Mesenteric fat pad (tissue), 1 donor: Measurements from ENCODE around the gene RBP4. TPM values are rescaled to one million over a fixed set of nuclear protein-coding genes. Genes with fewer than 3 reads are reported as not detected.

Experiments
- DNase-seq: peaks from one replicate; pipeline ENCODE4 v3.0.0-alpha.2; 2020; ENCODE audit warnings: low spot score
- total RNA-seq: library from RNA; stranded (reverse); fragmentation: NEBNext Ultra II Directional; extraction: Animal tissue kit (Norgen Biotek cat#: 25700); gene quantifications from one replicate; pipeline ENCODE4 v1.2.1, GENCODE V29; 2021
- donor health status: DM: yes; HTN: yes; CAD: no.

The RBP4 gene
- total RNA-seq, 1 donor from 2014 or later, result 977 TPM

- DNase-seq, result no peak
Observed at GRCh38 chr10:93597075-93597599, 3.9 kb downstream of the RBP4 start.

GRCh38 chr10:93596539-93596938 is 4.5 kb downstream of the RBP4 start:
- no peak for DNase-seq

- no peak for DNase-seq
Observed at GRCh38 chr10:93595378-93596161, 5.5 kb downstream of the RBP4 start.

- no peak for DNase-seq
Observed at GRCh38 chr10:93594518-93594917, 6.5 kb downstream of the RBP4 start.

- no peak for DNase-seq
Observed at GRCh38 chr10:93593749-93594148, 7.3 kb downstream of the RBP4 start.

- no peak for DNase-seq
Observed at GRCh38 chr10:93593254-93593653, 7.8 kb downstream of the RBP4 start.

GRCh38 chr10:93591065-93591808 is 9.8 kb downstream of the RBP4 start:
- no peak for DNase-seq

- no peak for DNase-seq
Observed at GRCh38 chr10:93590638-93591037, 10.4 kb downstream of the RBP4 start.

- DNase-seq, result no peak
Observed at GRCh38 chr10:93589648-93590562, 11.1 kb downstream of the RBP4 start.

- DNase-seq, result no peak
Observed at GRCh38 chr10:93584445-93584844, 16.6 kb downstream of the RBP4 start.

- DNase-seq, result no peak
Observed at GRCh38 chr10:93580828-93581227, 20.2 kb downstream of the RBP4 start.

- DNase-seq, result no peak
Observed at GRCh38 chr10:93579985-93580711, 20.9 kb downstream of the RBP4 start.

GRCh38 chr10:93579089-93579488 is 21.9 kb downstream of the RBP4 start:
- DNase-seq, result no peak

- no peak for DNase-seq
Observed at GRCh38 chr10:93577565-93577964, 23.5 kb downstream of the RBP4 start.

- no peak for DNase-seq
Observed at GRCh38 chr10:93576888-93577287, 24.1 kb downstream of the RBP4 start.

- no peak for DNase-seq
Observed at GRCh38 chr10:93573924-93574323, 27.1 kb downstream of the RBP4 start.

- DNase-seq, result no peak
Observed at GRCh38 chr10:93573051-93573909, 27.8 kb downstream of the RBP4 start.

- no peak for DNase-seq
Observed at GRCh38 chr10:93572606-93573005, 28.4 kb downstream of the RBP4 start.

- DNase-seq, result no peak
Observed at GRCh38 chr10:93570383-93570782, 30.7 kb downstream of the RBP4 start.

GRCh38 chr10:93568105-93568390 is 33.0 kb downstream of the RBP4 start:
- no peak for DNase-seq
